Right lobe of liver (tissue), 6 donors: ENCODE results near the gene ZBTB44. TPM values are rescaled to one million over a fixed set of nuclear protein-coding genes. Genes with fewer than 3 reads are reported as not detected.
A peak's percentile ranks its signal among the peaks of the same experiment; 100 is the strongest.
"Not testable (repeated sequence)": the region's sequence is repeated elsewhere in the genome, so short reads cannot be mapped to it uniquely, and the experiment has no call there.

ENCODE experiments used
- ATAC-seq, 4 donors: fragments of 200-7000 bp; cut with Tn5 transposase; one replicate each; pipeline ENCODE4 v1.9.1; 2020; ENCODE audit warnings: mild to moderate bottlenecking in 4 of 4, moderate library complexity in 4 of 4
- DNase-seq, 3 donors: peaks; one replicate each; pipeline ENCODE4 v3.0.0-alpha.2; 2020
- H3K27ac ChIP-seq, 3 donors: fragments of 200-600 bp; one replicate each; pipeline ENCODE4 v1.8.0; 2022
- H3K27me3 ChIP-seq, 2 donors: fragments of 200-600 bp; one replicate each; pipeline ENCODE4 v1.8.0; 2022
- H3K36me3 ChIP-seq, 4 donors: fragments of 200-600 bp; sonication (generic) in 1 of 4; one replicate each; pipeline versions ENCODE4 v1.5.1 to v1.8.0; 2017 to 2022; ENCODE audit warnings: control low read depth in 1 of 4
- H3K4me1 ChIP-seq, 4 donors: fragments of 200-600 bp; sonication (generic) in 1 of 4; one replicate each; pipeline versions ENCODE4 v1.5.1 to v1.8.0; 2017 to 2022; ENCODE audit warnings: control low read depth in 1 of 4
- H3K4me3 ChIP-seq, 3 donors: fragments of 200-600 bp; one replicate each; pipeline ENCODE4 v1.8.0; 2022
- H3K9me3 ChIP-seq, 4 donors: fragments of 200-600 bp; sonication (generic) in 1 of 4; one replicate each; pipeline versions ENCODE4 v1.5.1 to v1.8.0; 2017 to 2022; ENCODE audit warnings: control low read depth in 1 of 4
- POLR2A ChIP-seq: fragments of 450-650 bp; IDR thresholded peaks from one replicate; pipeline ENCODE4 v1.6.1; 2017; ENCODE audit warnings: antibody characterized with exemption, mild to moderate bottlenecking
- WGBS: methylation state at CpG from one replicate; pipeline ENCODE4 v1.1.6; 2018; ENCODE audit warnings: low coverage, low lambda C conversion rate; ENCODE audit not compliant: insufficient coverage; ENCODE audit errors: missing lambda C conversion rate; 5-methylcytosine and 5-hydroxymethylcytosine counted together
- intact Hi-C, 2 donors: fragments of 100-400 bp; cut with DNase I; formaldehyde crosslinking; loops; one replicate each; pipeline versions ENCODE4 v1.11.2 to v1.14.1; 2022
- total RNA-seq, 6 experiments: library from RNA; depleted of rRNA in 2 of 6; stranded (reverse); fragments of >200 nt in 2 of 6; fragmentation: NEBNext Ultra II Directional in 3 of 6; extraction: Animal tissue kit (Norgen Biotek cat#: 25700) in 3 of 6; gene quantifications; one replicate each; pipeline versions ENCODE4 v1.1.0 to v1.2.4, GENCODE V29; 2016 to 2023
- TF ChIP-seq, protein P1 (sequence below), 4 donors: fragments of 200-600 bp in 3 of 4; fragments of 450-650 bp in 1 of 4; IDR thresholded peaks; one replicate each; pipeline versions ENCODE4 v1.5.1 to v1.8.0; 2016 to 2022; ENCODE audit warnings: antibody characterized with exemption in 4 of 4, mild to moderate bottlenecking in 2 of 4
- donor health status: DM: no; HTN: yes; CAD: no.
- donor health status: DM: no; HTN: no; CAD: no.
- donor health status: DM: no; HTN: no; CAD: no.
- donor health status: DM: no; HTN: yes; CAD: no.
- donor health status: DM: no; HTN: yes; CAD: no.

The ZBTB44 gene
- total RNA-seq, 6 experiments from 2014 or later = 16.3 to 22.4 (median 18.4) TPM

DNA sequence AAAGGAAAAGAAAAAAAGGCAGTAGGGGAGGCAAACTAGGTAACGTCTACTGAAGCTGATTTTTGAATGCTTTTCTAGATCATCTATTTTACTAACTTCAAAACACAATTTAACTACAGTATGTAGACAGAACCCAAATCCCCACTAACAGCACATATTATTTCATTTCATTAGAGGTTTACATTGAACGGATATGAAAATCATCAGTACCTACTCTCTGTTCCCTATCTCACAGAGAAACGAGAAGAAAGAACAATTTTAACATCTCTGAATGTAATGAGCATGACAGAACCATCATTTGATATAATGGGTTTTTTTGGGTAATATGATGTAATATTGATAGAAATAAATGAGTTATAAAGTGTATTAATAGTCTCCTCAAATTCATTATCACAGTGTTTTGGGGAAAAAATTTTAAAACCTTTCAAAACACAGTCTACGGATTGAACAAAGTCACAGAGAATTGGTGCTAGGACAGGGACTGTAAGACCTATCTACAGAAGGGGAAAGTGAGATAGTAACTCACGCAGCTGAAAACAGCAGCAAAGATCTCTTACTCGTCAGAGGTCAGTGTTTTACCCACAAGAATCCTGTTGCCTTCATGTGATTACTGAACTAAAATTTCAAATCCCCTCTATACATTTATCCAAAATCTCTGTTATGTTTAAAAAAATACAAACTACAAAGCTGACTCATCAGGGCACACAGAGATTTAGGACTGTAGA is 77.3 kb downstream of the ZBTB44 start:
- Histone ChIP-seq H3K36me3 (peaks cover 0 to 18% (median 0%) of the 10 kb centered on the region in 4 donors), H3K4me1 (peaks cover 0 to 6% (median under 1%) of the 10 kb centered on the region in 4 donors), H3K9me3 (no peaks in the 10 kb centered on the region), H3K4me3 (no peak overlapping the region), H3K27ac (no peak overlapping the region), H3K27me3 (no peaks in the 10 kb centered on the region)
- TF ChIP-seq, protein P1, sequence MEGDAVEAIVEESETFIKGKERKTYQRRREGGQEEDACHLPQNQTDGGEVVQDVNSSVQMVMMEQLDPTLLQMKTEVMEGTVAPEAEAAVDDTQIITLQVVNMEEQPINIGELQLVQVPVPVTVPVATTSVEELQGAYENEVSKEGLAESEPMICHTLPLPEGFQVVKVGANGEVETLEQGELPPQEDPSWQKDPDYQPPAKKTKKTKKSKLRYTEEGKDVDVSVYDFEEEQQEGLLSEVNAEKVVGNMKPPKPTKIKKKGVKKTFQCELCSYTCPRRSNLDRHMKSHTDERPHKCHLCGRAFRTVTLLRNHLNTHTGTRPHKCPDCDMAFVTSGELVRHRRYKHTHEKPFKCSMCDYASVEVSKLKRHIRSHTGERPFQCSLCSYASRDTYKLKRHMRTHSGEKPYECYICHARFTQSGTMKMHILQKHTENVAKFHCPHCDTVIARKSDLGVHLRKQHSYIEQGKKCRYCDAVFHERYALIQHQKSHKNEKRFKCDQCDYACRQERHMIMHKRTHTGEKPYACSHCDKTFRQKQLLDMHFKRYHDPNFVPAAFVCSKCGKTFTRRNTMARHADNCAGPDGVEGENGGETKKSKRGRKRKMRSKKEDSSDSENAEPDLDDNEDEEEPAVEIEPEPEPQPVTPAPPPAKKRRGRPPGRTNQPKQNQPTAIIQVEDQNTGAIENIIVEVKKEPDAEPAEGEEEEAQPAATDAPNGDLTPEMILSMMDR (IDR thresholded peaks at IDR 0.05) = no peak
- no peak for TF ChIP-seq POLR2A
- ATAC-seq = no peak
- DNase-seq = no peak
- 81% methylated on average over 6 of the region's 6 CpGs for WGBS
- intact Hi-C loops = no loop called here

DNA sequence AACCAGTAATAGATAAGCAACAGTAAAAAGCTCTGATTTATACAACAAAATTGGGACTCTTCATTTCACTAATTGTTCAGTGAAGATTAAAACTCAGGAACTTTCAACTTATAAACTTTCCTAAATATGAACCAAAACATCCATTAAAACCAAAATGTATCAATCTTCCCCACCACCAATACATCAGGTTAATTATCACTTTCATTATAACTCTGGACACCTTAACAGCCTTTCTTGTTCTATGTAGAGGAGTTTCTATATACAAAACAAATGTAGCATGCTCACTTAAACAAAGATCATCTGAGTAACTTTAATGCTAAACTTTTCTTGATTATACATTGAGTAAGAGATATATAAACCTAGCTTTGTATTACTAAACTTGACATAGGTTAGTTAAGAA is 80.4 kb downstream of the ZBTB44 start:
- no peaks in the 10 kb centered on the region for H3K27me3 ChIP-seq
- ATAC-seq (no peak), DNase-seq (no peak)
- H3K4me1 ChIP-seq = no peaks in the 10 kb centered on the region
- no peaks in the 10 kb centered on the region for H3K9me3 ChIP-seq
- H3K36me3 ChIP-seq = peaks cover 0 to 18% (median 0%) of the 10 kb centered on the region in 4 donors
- intact Hi-C loops = no loop called here
- TF ChIP-seq POLR2A = no peak
- TF ChIP-seq, protein P1 (IDR thresholded peaks at IDR 0.05) = no peak
- no peak overlapping the region for H3K4me3 ChIP-seq
- H3K27ac ChIP-seq = no peak overlapping the region

GRCh38 chr11:130233888-130234287 is 80.8 kb downstream of the ZBTB44 start:
- H3K4me1 ChIP-seq, DNase-seq, H3K27ac ChIP-seq, H3K27me3 ChIP-seq, H3K4me3 ChIP-seq, H3K9me3 ChIP-seq, intact Hi-C loops, ATAC-seq: not testable (repeated sequence)
- peaks cover 0 to 18% (median 0%) of the 10 kb centered on the region in 4 donors for H3K36me3 ChIP-seq
- WGBS = 89% methylated on average over 3 of the region's 3 CpGs

- ATAC-seq = peak in 2 of 4 donors; percentile 25 to 48
- H3K27me3 ChIP-seq, H3K4me1 ChIP-seq, H3K4me3 ChIP-seq, intact Hi-C loops, H3K9me3 ChIP-seq, DNase-seq, H3K27ac ChIP-seq: not testable (repeated sequence)
- peaks cover 0 to 18% (median 0%) of the 10 kb centered on the region in 4 donors for H3K36me3 ChIP-seq
These were observed 81.2 kb downstream of the ZBTB44 start for GRCh38 chr11:130233486-130233885.

DNA sequence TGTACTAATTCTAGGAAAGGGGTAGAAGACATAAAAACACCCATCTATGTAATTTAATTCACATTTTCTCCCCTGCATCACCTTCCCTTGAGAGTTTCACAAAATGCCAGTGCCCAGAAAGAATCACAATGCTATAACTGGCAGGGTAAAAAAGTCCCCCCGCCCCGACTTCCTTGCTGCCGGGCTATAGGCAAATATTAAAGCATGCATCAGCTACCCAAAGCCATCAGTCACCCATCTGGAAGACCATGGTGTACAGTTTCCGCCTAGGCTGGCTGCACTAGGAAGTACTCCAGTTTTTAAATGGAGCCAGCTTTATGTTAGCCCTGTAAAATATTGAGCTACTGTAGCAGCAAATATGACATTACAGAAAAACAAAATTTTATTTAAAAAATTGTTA is 87.3 kb downstream of the ZBTB44 start:
- TF ChIP-seq, protein P1 (IDR thresholded peaks at IDR 0.05) = no peak
- TF ChIP-seq POLR2A = no peak
- no peaks in the 10 kb centered on the region for H3K27me3 ChIP-seq
- no peak overlapping the region for H3K4me3 ChIP-seq
- no peaks in the 10 kb centered on the region for H3K9me3 ChIP-seq
- WGBS = 89% methylated on average over 4 of the region's 4 CpGs
- ATAC-seq = no peak
- no peaks in the 10 kb centered on the region for H3K4me1 ChIP-seq
- no peak for DNase-seq
- no peaks in the 10 kb centered on the region for H3K36me3 ChIP-seq
- H3K27ac ChIP-seq = no peak overlapping the region
- intact Hi-C loops = no loop called here
